Astrocyte (in vitro differentiated cells and primary cell): ENCODE data around the gene GLT8D1. TPM values are rescaled to one million over a fixed set of nuclear protein-coding genes. Genes with fewer than 3 reads are reported as not detected.

ENCODE experiments used
- DNase-seq: peaks from one replicate; pipeline ENCODE4 v3.0.0-alpha.2; 2010; ENCODE audit warnings: low read depth
- FAIRE-seq: peaks from 2 replicates; lab custom pipeline; 2011; peaks lifted over from hg19 to GRCh38; lab: Jason Lieb, UNC
- H2AFZ ChIP-seq: 2 replicates; pipeline ENCODE4 v1.6.0; 2012; ENCODE audit warnings: low read depth, low read length, inconsistent platforms
- H3K27ac ChIP-seq: 2 replicates; pipeline ENCODE4 v1.5.1; 2011; ENCODE audit warnings: low read depth, low read length, inconsistent platforms
- H3K27me3 ChIP-seq: 2 replicates; pipeline ENCODE4 v1.6.0; 2011; ENCODE audit warnings: low read length, inconsistent platforms; ENCODE audit not compliant: insufficient read depth
- H3K36me3 ChIP-seq: 2 replicates; pipeline ENCODE4 v1.5.1; 2011; ENCODE audit warnings: low read length, inconsistent platforms; ENCODE audit not compliant: insufficient read depth
- H3K4me1 ChIP-seq: 2 replicates; pipeline ENCODE4 v1.5.1; 2011; ENCODE audit warnings: low read length, inconsistent platforms; ENCODE audit not compliant: insufficient read depth
- H3K4me2 ChIP-seq: 2 replicates; pipeline ENCODE4 v1.6.0; 2012; ENCODE audit warnings: low read length, inconsistent platforms
- H3K4me3 ChIP-seq: 2 replicates; pipeline ENCODE4 v1.5.1; 2011; ENCODE audit warnings: low read depth, mild to moderate bottlenecking, low read length, inconsistent platforms; ENCODE audit not compliant: insufficient read depth
- H3K79me2 ChIP-seq: 2 replicates; pipeline ENCODE4 v1.6.0; 2012; ENCODE audit warnings: mild to moderate bottlenecking, low read length, inconsistent platforms; ENCODE audit not compliant: insufficient read depth
- H3K9ac ChIP-seq: 2 replicates; pipeline ENCODE4 v1.6.0; 2012; ENCODE audit warnings: mild to moderate bottlenecking, low read length, inconsistent platforms
- H3K9me3 ChIP-seq: 2 replicates; pipeline ENCODE4 v1.5.1; 2012; ENCODE audit warnings: low read depth, mild to moderate bottlenecking, low read length, inconsistent platforms; ENCODE audit not compliant: insufficient read depth
- H4K20me1 ChIP-seq: 2 replicates; pipeline ENCODE4 v1.6.0; 2012; ENCODE audit warnings: low read length, inconsistent platforms; ENCODE audit not compliant: insufficient read depth
- H3K27ac Mint-ChIP-seq: one replicate; pipeline ENCODE4 v1.8.0; 2021; ENCODE audit warnings: mild to moderate bottlenecking, mixed read lengths; ENCODE audit not compliant: unreplicated experiment
- H3K27me3 Mint-ChIP-seq: one replicate; pipeline ENCODE4 v1.8.0; 2021; ENCODE audit warnings: low read depth, mixed read lengths; ENCODE audit not compliant: unreplicated experiment
- H3K36me3 Mint-ChIP-seq: one replicate; pipeline ENCODE4 v1.8.0; 2021; ENCODE audit warnings: low read depth, mixed read lengths; ENCODE audit not compliant: unreplicated experiment
- H3K4me1 Mint-ChIP-seq: one replicate; pipeline ENCODE4 v1.8.0; 2021; ENCODE audit warnings: low read depth, mixed read lengths; ENCODE audit not compliant: unreplicated experiment
- H3K4me3 Mint-ChIP-seq: one replicate; pipeline ENCODE4 v1.8.0; 2021; ENCODE audit warnings: mild to moderate bottlenecking, moderate library complexity, mixed read lengths; ENCODE audit not compliant: unreplicated experiment
- H3K9me3 Mint-ChIP-seq: one replicate; pipeline ENCODE4 v1.8.0; 2021; ENCODE audit warnings: mild to moderate bottlenecking, mixed read lengths; ENCODE audit not compliant: unreplicated experiment
- EZH2 ChIP-seq: IDR thresholded peaks from 2 replicates; pipeline ENCODE4 v1.6.1; 2012; ENCODE audit warnings: mild to moderate bottlenecking, low read length, inconsistent platforms; ENCODE audit not compliant: insufficient read depth
- total RNA-seq: library from RNA; stranded (reverse); gene quantifications from 2 replicates; pipeline ENCODE4 v1.2.1, GENCODE V29; 2021
- TF ChIP-seq, protein P1 (sequence below): IDR thresholded peaks from 2 replicates; pipeline ENCODE4 v1.5.1; 2011; ENCODE audit warnings: low read depth, mild to moderate bottlenecking, inconsistent platforms, low read length, moderate library complexity; ENCODE audit not compliant: insufficient read depth

Gene GLT8D1
- total RNA-seq, 1 donor from 2014 or later: 78.2 TPM

DNA sequence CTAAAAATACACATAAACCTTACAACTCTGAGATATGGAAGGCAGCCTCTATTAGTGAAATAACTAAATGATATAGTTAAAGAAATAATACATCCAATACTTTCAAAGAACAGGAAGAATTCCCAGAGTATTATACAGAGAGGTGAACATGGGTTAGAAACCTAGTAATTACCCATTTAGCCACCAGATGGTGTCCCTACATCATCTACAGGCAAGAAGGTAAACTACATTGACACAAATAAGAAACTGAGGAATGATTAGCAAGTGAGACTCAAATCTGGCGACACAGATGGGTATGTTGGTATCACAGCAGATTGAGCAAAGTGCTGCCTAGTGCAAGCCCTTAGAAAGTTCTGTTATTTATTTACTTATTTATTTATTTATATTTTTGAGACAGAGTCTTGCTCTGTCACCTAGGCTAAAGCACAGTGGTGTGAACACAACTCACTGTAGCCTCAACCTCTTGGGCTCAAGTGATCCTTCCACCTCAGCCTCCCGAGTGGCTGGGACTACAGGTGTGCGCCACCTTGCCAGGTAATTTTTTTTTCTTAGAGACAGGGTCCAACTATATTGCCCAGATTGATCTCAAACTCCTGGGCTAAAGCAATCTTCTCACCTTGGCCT, 36.9 kb upstream of the GLT8D1 start:
- Histone ChIP-seq H3K36me3 (peaks cover 28% of the 10 kb centered on the region), H3K27me3 (no peaks in the 10 kb centered on the region), H3K4me2 (no peak overlapping the region), H2AFZ (no peak overlapping the region), H3K9ac (no peak overlapping the region), H4K20me1 (no peaks in the 10 kb centered on the region), H3K4me3 (no peak overlapping the region), H3K79me2 (no peaks in the 10 kb centered on the region), H3K4me1 (no peaks in the 10 kb centered on the region), H3K9me3 (no peaks in the 10 kb centered on the region), H3K27ac (no peak overlapping the region)
- Mint-ChIP-seq H3K27ac (no peak overlapping the region), H3K4me1 (no peaks in the 10 kb centered on the region), H3K9me3 (no peaks in the 10 kb centered on the region), H3K36me3 (peaks cover 12% of the 10 kb centered on the region), H3K4me3 (no peak overlapping the region), H3K27me3 (no peaks in the 10 kb centered on the region)
- FAIRE-seq (no peak), DNase-seq (peak; percentile 12)
- TF ChIP-seq, protein P1, sequence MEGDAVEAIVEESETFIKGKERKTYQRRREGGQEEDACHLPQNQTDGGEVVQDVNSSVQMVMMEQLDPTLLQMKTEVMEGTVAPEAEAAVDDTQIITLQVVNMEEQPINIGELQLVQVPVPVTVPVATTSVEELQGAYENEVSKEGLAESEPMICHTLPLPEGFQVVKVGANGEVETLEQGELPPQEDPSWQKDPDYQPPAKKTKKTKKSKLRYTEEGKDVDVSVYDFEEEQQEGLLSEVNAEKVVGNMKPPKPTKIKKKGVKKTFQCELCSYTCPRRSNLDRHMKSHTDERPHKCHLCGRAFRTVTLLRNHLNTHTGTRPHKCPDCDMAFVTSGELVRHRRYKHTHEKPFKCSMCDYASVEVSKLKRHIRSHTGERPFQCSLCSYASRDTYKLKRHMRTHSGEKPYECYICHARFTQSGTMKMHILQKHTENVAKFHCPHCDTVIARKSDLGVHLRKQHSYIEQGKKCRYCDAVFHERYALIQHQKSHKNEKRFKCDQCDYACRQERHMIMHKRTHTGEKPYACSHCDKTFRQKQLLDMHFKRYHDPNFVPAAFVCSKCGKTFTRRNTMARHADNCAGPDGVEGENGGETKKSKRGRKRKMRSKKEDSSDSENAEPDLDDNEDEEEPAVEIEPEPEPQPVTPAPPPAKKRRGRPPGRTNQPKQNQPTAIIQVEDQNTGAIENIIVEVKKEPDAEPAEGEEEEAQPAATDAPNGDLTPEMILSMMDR: peak; percentile 62
- TF ChIP-seq EZH2: no peak

DNA sequence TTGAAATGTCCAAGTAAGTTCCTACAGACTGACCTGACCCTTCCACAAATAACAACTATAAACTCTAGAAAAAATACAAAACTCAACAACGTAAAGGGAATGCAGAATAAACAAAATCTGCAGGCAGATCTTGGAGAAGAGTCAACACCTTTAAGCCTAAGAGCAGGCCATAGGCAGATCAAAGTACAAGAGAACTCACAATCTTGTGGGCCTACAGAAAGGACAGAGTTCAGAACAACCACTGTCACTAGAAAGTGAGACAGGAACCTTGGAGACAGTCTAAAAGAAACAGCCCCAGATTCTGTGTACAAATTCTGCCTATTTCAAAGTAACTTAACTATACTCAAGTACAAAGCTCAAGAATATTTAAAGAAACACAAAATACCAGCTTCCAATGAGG, 34.1 kb upstream of the GLT8D1 start:
- Histone ChIP-seq H3K79me2 (no peaks in the 10 kb centered on the region), H3K4me1 (no peaks in the 10 kb centered on the region), H3K27me3 (no peaks in the 10 kb centered on the region), H3K27ac (no peak overlapping the region), H3K36me3 (peaks cover 24% of the 10 kb centered on the region), H2AFZ (no peak overlapping the region), H4K20me1 (no peaks in the 10 kb centered on the region), H3K9ac (no peak overlapping the region), H3K4me2 (no peak overlapping the region), H3K9me3 (no peaks in the 10 kb centered on the region), H3K4me3 (no peak overlapping the region)
- no peak overlapping the region for H3K4me3 Mint-ChIP-seq
- FAIRE-seq: no peak
- no peaks in the 10 kb centered on the region for H3K4me1 Mint-ChIP-seq
- TF ChIP-seq, protein P1: no peak
- no peak for TF ChIP-seq EZH2
- peaks cover 30% of the 10 kb centered on the region for H3K36me3 Mint-ChIP-seq
- no peaks in the 10 kb centered on the region for H3K27me3 Mint-ChIP-seq
- H3K27ac Mint-ChIP-seq: no peak overlapping the region
- no peak for DNase-seq
- peaks cover 3% of the 10 kb centered on the region for H3K9me3 Mint-ChIP-seq

DNA sequence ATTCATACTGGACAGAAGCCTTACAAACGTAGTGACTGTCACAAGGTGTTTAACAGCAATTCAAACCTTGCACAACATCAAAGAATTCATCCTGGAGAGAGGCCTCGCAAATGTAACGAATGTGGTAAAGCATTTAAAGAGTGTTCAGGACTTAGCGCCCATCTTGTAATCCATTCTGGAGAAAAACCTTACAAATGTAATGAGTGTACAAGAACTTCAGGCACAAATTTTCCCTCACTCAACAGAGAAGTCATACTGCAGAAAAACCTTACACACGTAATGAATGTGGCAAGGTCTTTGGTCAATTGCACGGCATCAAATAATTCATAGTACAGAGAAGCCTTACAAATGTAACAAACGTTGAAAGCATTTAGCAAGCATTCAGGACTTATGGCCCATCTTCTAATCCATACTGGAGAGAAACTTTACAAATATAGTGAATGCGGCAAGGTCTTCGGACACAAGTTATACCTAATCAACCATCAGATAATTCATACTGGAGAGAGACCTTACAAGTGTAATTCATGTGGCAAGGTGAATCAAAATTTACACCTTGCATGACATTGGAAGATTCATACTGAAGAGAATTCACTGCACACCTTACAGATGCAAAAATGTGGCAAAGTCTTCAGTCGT, 27.8 kb upstream of the GLT8D1 start:
- Histone ChIP-seq H3K79me2 (no peaks in the 10 kb centered on the region), H3K4me2 (no peak overlapping the region), H2AFZ (no peak overlapping the region), H3K27ac (no peak overlapping the region), H3K36me3 (peaks cover 25% of the 10 kb centered on the region), H4K20me1 (no peaks in the 10 kb centered on the region), H3K9ac (no peak overlapping the region), H3K9me3 (peaks cover 7% of the 10 kb centered on the region), H3K27me3 (no peaks in the 10 kb centered on the region), H3K4me1 (no peaks in the 10 kb centered on the region), H3K4me3 (no peak overlapping the region)
- H3K9me3 Mint-ChIP-seq: peaks cover 48% of the 10 kb centered on the region
- TF ChIP-seq EZH2: no peak
- TF ChIP-seq, protein P1: no peak
- DNase-seq (no peak), FAIRE-seq (peak; percentile 85)
- no peak overlapping the region for H3K27ac Mint-ChIP-seq
- H3K36me3 Mint-ChIP-seq: peaks cover 74% of the 10 kb centered on the region
- no peaks in the 10 kb centered on the region for H3K27me3 Mint-ChIP-seq
- H3K4me3 Mint-ChIP-seq: no peak overlapping the region
- no peaks in the 10 kb centered on the region for H3K4me1 Mint-ChIP-seq
